ENCODE results near the gene CHRNB4.

- TF ChIP-seq CTCF (IDR thresholded peaks at IDR 0.05 in 8 of 11, conservative IDR thresholded peaks at IDR 0.05 in 3 of 11) (no peak), POLR2A (IDR thresholded peaks at IDR 0.05) (no peak), POLR2AphosphoS5 (IDR thresholded peaks at IDR 0.05) (no peak)
Observed at GRCh38 chr15:78620527-78621421, 20.2 kb downstream of the CHRNB4 start, which contains the start of gene CHRNA3.

All from spleen (tissue), 7 donors.